SU-DHL-6 (cell line): ENCODE results near the gene TKT.

ENCODE experiments used
- CTCF ChIP-seq: fragments of 200-600 bp; sonication (generic); IDR thresholded peaks from one replicate; pipeline ENCODE4 v1.5.1; 2017; ENCODE audit warnings: antibody characterized with exemption, mild to moderate bottlenecking, low read length, moderate library complexity; ENCODE audit not compliant: insufficient read depth, poor library complexity, severe bottlenecking
- EZH2phosphoT487 ChIP-seq: fragments of 200-600 bp; sonication (generic), shearing (Covaris generic); conservative IDR thresholded peaks from 2 replicates; pipeline ENCODE4 v1.6.1; 2018; ENCODE audit warnings: mild to moderate bottlenecking, antibody characterized with exemption, low read length, moderate library complexity, mixed read lengths

GRCh38 chr3:53221827-53222182 lies 34.0 kb downstream of the TKT start:
- TF ChIP-seq EZH2phosphoT487 (no peak), CTCF (no peak)
